ENCODE data around the gene SHROOM1. TPM values are rescaled to one million over a fixed set of nuclear protein-coding genes. Genes with fewer than 3 reads are reported as not detected.
"Not testable (repeated sequence)": the region's sequence is repeated elsewhere in the genome, so short reads cannot be mapped to it uniquely, and the experiment has no call there.

Gene SHROOM1
- total and polyA plus RNA-seq, 2 of the 8 experiments (the other 6 are each of a cell fraction or from before 2014, with no cell fraction given) = 3.9 to 5.2 TPM

DNA sequence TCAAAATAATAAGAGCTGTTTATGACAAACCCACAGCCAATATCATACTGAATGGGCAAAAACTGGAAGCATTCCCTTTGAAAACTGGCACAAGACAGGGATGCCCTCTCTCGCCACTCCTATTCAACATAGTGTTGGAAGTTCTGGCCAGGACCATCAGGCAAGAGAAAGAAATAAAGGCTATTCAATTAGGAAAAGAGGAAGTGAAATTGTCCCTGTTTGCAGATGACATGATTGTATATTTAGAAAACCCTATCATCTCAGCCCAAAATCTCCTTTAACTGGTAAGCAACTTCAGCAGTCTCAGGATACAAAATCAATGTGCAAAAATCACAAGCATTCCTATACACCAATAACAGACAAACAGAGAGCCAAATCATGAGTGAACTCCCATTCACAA is 26.2 kb downstream of the SHROOM1 start:
- ChIA-PET POLR2A (ENCODE audit: partially characterized antibody) (interaction anchor here (1.0 kb wide), 1 partner anchor 12 kb away, joined by 3 read pairs; no protein-coding TSS in a partner anchor), CTCF (ENCODE audit: partially characterized antibody) (interaction anchor here (1.2 to 3.1 kb wide), 2 partner anchors 21 to 49 kb away, joined by 3 to 19 read pairs; no protein-coding TSS in a partner anchor)
- not testable (repeated sequence) for H2BK20ac ChIP-seq (ENCODE audit: low read length); H3K56ac ChIP-seq (replicated peaks; ENCODE audit: insufficient read length, low read depth, low read length); H4K91ac ChIP-seq (replicated peaks; ENCODE audit: insufficient read length, low read length); H3K23ac ChIP-seq (ENCODE audit: insufficient read length); H3K27ac ChIP-seq (ENCODE audit: low read depth, low read length); H4K8ac ChIP-seq (ENCODE audit: extremely low read depth, insufficient read depth, low read length); FAIRE-seq; H3K79me1 ChIP-seq (ENCODE audit: low read depth, low read length); H2BK12ac ChIP-seq (ENCODE audit: low read depth, low read length); H3K4ac ChIP-seq (replicated peaks; ENCODE audit: insufficient read length, low read depth, low read length); H3K14ac ChIP-seq (ENCODE audit: insufficient read length); H3K27me3 ChIP-seq (replicated peaks in 1 of 4; ENCODE audit: control insufficient read depth in 3 of 4, extremely low read depth in 1 of 4, insufficient read depth in 3 of 4, low read length in 3 of 4); H3K18ac ChIP-seq (ENCODE audit: extremely low read depth, low read length); H3K4me1 ChIP-seq (replicated peaks in 1 of 4; ENCODE audit: control insufficient read depth in 3 of 4, insufficient read depth in 4 of 4, low read length in 3 of 4); H2AK5ac ChIP-seq (ENCODE audit: low read depth, low read length); H3K36me3 ChIP-seq (ENCODE audit: control insufficient read depth in 2 of 4, insufficient read depth in 4 of 4, low read length in 3 of 4); H4K5ac ChIP-seq (ENCODE audit: insufficient read length, low read depth, low read length); H3K79me2 ChIP-seq (ENCODE audit: control insufficient read depth in 1 of 2, insufficient read depth in 2 of 2, low read length in 2 of 2); H2AFZ ChIP-seq (ENCODE audit: low read length); H4K20me1 ChIP-seq (replicated peaks in 1 of 2; ENCODE audit: control insufficient read depth in 1 of 2, insufficient read depth in 2 of 2, low read length in 2 of 2); H2BK120ac ChIP-seq (replicated peaks; ENCODE audit: low read depth, low read length); H3K9me3 ChIP-seq (ENCODE audit: insufficient read depth in 2 of 2, low read depth in 1 of 2, low read length in 1 of 2); H3K9ac ChIP-seq (replicated peaks in 1 of 4; ENCODE audit: extremely low read depth in 1 of 4, low read depth in 3 of 4, low read length in 3 of 4); DNase-seq (ENCODE audit: low read depth in 1 of 2, low spot score in 2 of 2); H3K4me3 ChIP-seq (ENCODE audit: extremely low read depth in 1 of 4, insufficient read depth in 2 of 4, low read depth in 3 of 4, low read length in 4 of 4); H3K23me2 ChIP-seq (ENCODE audit: low read depth, low read length); H2BK15ac ChIP-seq (ENCODE audit: low read length); H2BK5ac ChIP-seq (ENCODE audit: low read depth, low read length); H3K4me2 ChIP-seq (ENCODE audit: insufficient read depth in 1 of 2, low read depth in 2 of 2, low read length in 2 of 2)
- no CpG with 5 or more reads among the region's 1 CpG for WGBS, 2 experiments (ENCODE audit: extremely low coverage in 1 of 2, insufficient coverage in 1 of 2, insufficient read length in 1 of 2, insufficient replicate concordance in 2 of 2, low coverage in 1 of 2, low lambda C conversion rate in 2 of 2, missing lambda C conversion rate in 1 of 2)

DNA sequence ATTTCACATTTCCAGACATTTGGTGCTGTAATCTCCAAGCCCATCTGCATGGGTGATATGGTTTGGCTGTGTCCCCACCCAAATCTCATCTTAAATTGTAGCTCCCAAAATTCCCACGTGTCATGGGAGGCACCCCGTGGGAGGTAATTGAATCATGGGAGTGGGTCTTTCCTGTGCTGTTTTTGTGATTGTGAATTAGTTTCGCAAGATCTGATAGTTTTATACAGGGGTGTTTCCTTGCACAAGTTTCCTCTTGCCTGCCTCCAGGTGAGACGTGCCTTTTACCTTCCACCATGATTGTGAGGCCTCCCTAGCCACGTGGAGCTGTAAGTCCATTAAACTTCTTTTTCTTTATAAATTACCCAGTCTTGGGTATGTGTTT is 27.8 kb downstream of the SHROOM1 start:
- not testable (repeated sequence) for H2AK5ac ChIP-seq (ENCODE audit: low read depth, low read length); H3K79me1 ChIP-seq (ENCODE audit: low read depth, low read length); H2BK20ac ChIP-seq (ENCODE audit: low read length); H3K56ac ChIP-seq (replicated peaks; ENCODE audit: insufficient read length, low read depth, low read length); H2BK15ac ChIP-seq (ENCODE audit: low read length); H3K4me1 ChIP-seq (replicated peaks in 1 of 4; ENCODE audit: control insufficient read depth in 3 of 4, insufficient read depth in 4 of 4, low read length in 3 of 4); H3K27ac ChIP-seq (ENCODE audit: low read depth, low read length); FAIRE-seq; H3K23me2 ChIP-seq (ENCODE audit: low read depth, low read length); H3K9me3 ChIP-seq (ENCODE audit: insufficient read depth in 2 of 2, low read depth in 1 of 2, low read length in 1 of 2); H3K4me2 ChIP-seq (ENCODE audit: insufficient read depth in 1 of 2, low read depth in 2 of 2, low read length in 2 of 2); H3K9ac ChIP-seq (replicated peaks in 1 of 4; ENCODE audit: extremely low read depth in 1 of 4, low read depth in 3 of 4, low read length in 3 of 4); H2BK120ac ChIP-seq (replicated peaks; ENCODE audit: low read depth, low read length); H4K8ac ChIP-seq (ENCODE audit: extremely low read depth, insufficient read depth, low read length); H3K14ac ChIP-seq (ENCODE audit: insufficient read length); H3K79me2 ChIP-seq (ENCODE audit: control insufficient read depth in 1 of 2, insufficient read depth in 2 of 2, low read length in 2 of 2); DNase-seq (ENCODE audit: low read depth in 1 of 2, low spot score in 2 of 2); H3K36me3 ChIP-seq (ENCODE audit: control insufficient read depth in 2 of 4, insufficient read depth in 4 of 4, low read length in 3 of 4); H2BK5ac ChIP-seq (ENCODE audit: low read depth, low read length); H3K18ac ChIP-seq (ENCODE audit: extremely low read depth, low read length); H4K91ac ChIP-seq (replicated peaks; ENCODE audit: insufficient read length, low read length); H3K27me3 ChIP-seq (replicated peaks in 1 of 4; ENCODE audit: control insufficient read depth in 3 of 4, extremely low read depth in 1 of 4, insufficient read depth in 3 of 4, low read length in 3 of 4); H3K4me3 ChIP-seq (ENCODE audit: extremely low read depth in 1 of 4, insufficient read depth in 2 of 4, low read depth in 3 of 4, low read length in 4 of 4); H4K5ac ChIP-seq (ENCODE audit: insufficient read length, low read depth, low read length); H4K20me1 ChIP-seq (replicated peaks in 1 of 2; ENCODE audit: control insufficient read depth in 1 of 2, insufficient read depth in 2 of 2, low read length in 2 of 2); H3K4ac ChIP-seq (replicated peaks; ENCODE audit: insufficient read length, low read depth, low read length); H2BK12ac ChIP-seq (ENCODE audit: low read depth, low read length); H2AFZ ChIP-seq (ENCODE audit: low read length); H3K23ac ChIP-seq (ENCODE audit: insufficient read length)
- POLR2A ChIA-PET (ENCODE audit: partially characterized antibody) = interaction anchor here (1.7 kb wide), 1 partner anchor 21 kb away, joined by 4 read pairs; no protein-coding TSS in a partner anchor
- CTCF ChIA-PET (ENCODE audit: partially characterized antibody) = interaction anchor here (0.9 to 3.1 kb wide), 10 partner anchors 9 to 276 kb away, joined by 3 to 19 read pairs (median 5); partner anchors contain the start of genes CCNI2 and SOWAHA
- 73% methylated on average over 5 of the region's 5 CpGs; no CpG with 5 or more reads in 1 of the 2 experiments for WGBS, 2 experiments (ENCODE audit: extremely low coverage in 1 of 2, insufficient coverage in 1 of 2, insufficient read length in 1 of 2, insufficient replicate concordance in 2 of 2, low coverage in 1 of 2, low lambda C conversion rate in 2 of 2, missing lambda C conversion rate in 1 of 2)

Data from H1 (cell line).